Measurements from ENCODE around the gene ZNF213.

The ZNF213 gene

GRCh38 chr16:3142327-3142726 lies 7.5 kb downstream of the ZNF213 start:
- H3K27me3 ChIP-seq (replicated peaks; ENCODE audit: insufficient read depth, low read length): peaks cover 18% of the 10 kb centered on the region
- H2AFZ ChIP-seq (ENCODE audit: low read length): no peak overlapping the region
- H3F3A ChIP-seq (ENCODE audit: insufficient read depth, low read length): no peaks in the 10 kb centered on the region
- DNase-seq: no peak
- no peaks in the 10 kb centered on the region for H3K9me2 ChIP-seq (replicated peaks; ENCODE audit: insufficient read depth, low read length)
- H3K4me2 ChIP-seq (ENCODE audit: low read depth, low read length): no peak overlapping the region
- H3K27ac ChIP-seq (ENCODE audit: low read length): no peak overlapping the region
- no peaks in the 10 kb centered on the region for H3K36me3 ChIP-seq (replicated peaks; ENCODE audit: insufficient read depth, low read length)
- no peaks in the 10 kb centered on the region for H4K20me1 ChIP-seq (ENCODE audit: insufficient read depth, low read length)
- H3K4me3 ChIP-seq (ENCODE audit: low read length): no peak overlapping the region
- no peaks in the 10 kb centered on the region for H3K79me2 ChIP-seq (ENCODE audit: low read length)
- H3K9ac ChIP-seq (ENCODE audit: low read length): no peak overlapping the region
- H3K9me3 ChIP-seq (replicated peaks; ENCODE audit: insufficient read depth, low read length): no peaks in the 10 kb centered on the region
- TF ChIP-seq EZH2 (optimal IDR thresholded peaks at IDR 0.05; ENCODE audit: low read depth, low read length): no peak
- TF ChIP-seq CTCF (IDR thresholded peaks at IDR 0.05; ENCODE audit: low read length): no peak
- TF ChIP-seq EZH2phosphoT487 (IDR thresholded peaks at IDR 0.05; ENCODE audit: low read length): no peak
- no peaks in the 10 kb centered on the region for H3K4me1 ChIP-seq (ENCODE audit: low read length)

- Histone ChIP-seq H3F3A (ENCODE audit: insufficient read depth, low read length) (no peaks in the 10 kb centered on the region), H2AFZ (ENCODE audit: low read length) (no peak overlapping the region), H3K9me3 (replicated peaks; ENCODE audit: insufficient read depth, low read length) (no peaks in the 10 kb centered on the region), H3K36me3 (replicated peaks; ENCODE audit: insufficient read depth, low read length) (no peaks in the 10 kb centered on the region), H4K20me1 (ENCODE audit: insufficient read depth, low read length) (no peaks in the 10 kb centered on the region), H3K9me2 (replicated peaks; ENCODE audit: insufficient read depth, low read length) (no peaks in the 10 kb centered on the region), H3K9ac (ENCODE audit: low read length) (no peak overlapping the region), H3K79me2 (ENCODE audit: low read length) (no peaks in the 10 kb centered on the region), H3K27me3 (replicated peaks; ENCODE audit: insufficient read depth, low read length) (peaks cover 18% of the 10 kb centered on the region), H3K4me3 (ENCODE audit: low read length) (no peak overlapping the region), H3K27ac (ENCODE audit: low read length) (no peak overlapping the region), H3K4me2 (ENCODE audit: low read depth, low read length) (no peak overlapping the region), H3K4me1 (ENCODE audit: low read length) (no peaks in the 10 kb centered on the region)
- TF ChIP-seq EZH2 (optimal IDR thresholded peaks at IDR 0.05; ENCODE audit: low read depth, low read length): no peak
- no peak for TF ChIP-seq EZH2phosphoT487 (IDR thresholded peaks at IDR 0.05; ENCODE audit: low read length)
- no peak for DNase-seq
Observed at GRCh38 chr16:3142770-3143169, 7.9 kb downstream of the ZNF213 start.

- H3K4me1 ChIP-seq (ENCODE audit: low read length): no peaks in the 10 kb centered on the region
- no peaks in the 10 kb centered on the region for H3K9me2 ChIP-seq (replicated peaks; ENCODE audit: insufficient read depth, low read length)
- no peak for DNase-seq
- H3K4me2 ChIP-seq (ENCODE audit: low read depth, low read length): no peak overlapping the region
- no peaks in the 10 kb centered on the region for H3K79me2 ChIP-seq (ENCODE audit: low read length)
- peaks cover 18% of the 10 kb centered on the region for H3K27me3 ChIP-seq (replicated peaks; ENCODE audit: insufficient read depth, low read length)
- no peak overlapping the region for H3K27ac ChIP-seq (ENCODE audit: low read length)
- no peaks in the 10 kb centered on the region for H3F3A ChIP-seq (ENCODE audit: insufficient read depth, low read length)
- H3K36me3 ChIP-seq (replicated peaks; ENCODE audit: insufficient read depth, low read length): no peaks in the 10 kb centered on the region
- H3K9me3 ChIP-seq (replicated peaks; ENCODE audit: insufficient read depth, low read length): no peaks in the 10 kb centered on the region
- no peaks in the 10 kb centered on the region for H4K20me1 ChIP-seq (ENCODE audit: insufficient read depth, low read length)
- TF ChIP-seq EZH2phosphoT487 (IDR thresholded peaks at IDR 0.05; ENCODE audit: low read length): no peak
- TF ChIP-seq CTCF (IDR thresholded peaks at IDR 0.05; ENCODE audit: low read length): no peak
- no peak overlapping the region for H2AFZ ChIP-seq (ENCODE audit: low read length)
- H3K9ac ChIP-seq (ENCODE audit: low read length): no peak overlapping the region
- no peak overlapping the region for H3K4me3 ChIP-seq (ENCODE audit: low read length)
Observed at GRCh38 chr16:3143189-3143588, 8.4 kb downstream of the ZNF213 start.

- Histone ChIP-seq H3K36me3 (replicated peaks; ENCODE audit: insufficient read depth, low read length) (no peaks in the 10 kb centered on the region), H3K27ac (ENCODE audit: low read length) (no peak overlapping the region), H3K9me2 (replicated peaks; ENCODE audit: insufficient read depth, low read length) (no peaks in the 10 kb centered on the region), H3F3A (ENCODE audit: insufficient read depth, low read length) (no peaks in the 10 kb centered on the region), H3K4me2 (ENCODE audit: low read depth, low read length) (no peak overlapping the region), H4K20me1 (ENCODE audit: insufficient read depth, low read length) (no peaks in the 10 kb centered on the region), H3K79me2 (ENCODE audit: low read length) (no peaks in the 10 kb centered on the region), H3K9ac (ENCODE audit: low read length) (no peak overlapping the region), H3K4me1 (ENCODE audit: low read length) (no peaks in the 10 kb centered on the region), H3K4me3 (ENCODE audit: low read length) (no peak overlapping the region), H3K27me3 (replicated peaks; ENCODE audit: insufficient read depth, low read length) (peaks cover 22% of the 10 kb centered on the region), H2AFZ (ENCODE audit: low read length) (no peak overlapping the region), H3K9me3 (replicated peaks; ENCODE audit: insufficient read depth, low read length) (no peaks in the 10 kb centered on the region)
- DNase-seq: no peak
- TF ChIP-seq EZH2 (optimal IDR thresholded peaks at IDR 0.05; ENCODE audit: low read depth, low read length): no peak
- no peak for TF ChIP-seq CTCF (IDR thresholded peaks at IDR 0.05; ENCODE audit: low read length)
- no peak for TF ChIP-seq EZH2phosphoT487 (IDR thresholded peaks at IDR 0.05; ENCODE audit: low read length)
Observed at GRCh38 chr16:3143598-3144320, 8.9 kb downstream of the ZNF213 start.
